BLaER1 treated with 17β-estradiol and CSF1 and Interleukin-3, amounts not matched to agents 10 nM and 100 nM (cell line): Measurements from ENCODE around the gene CHCHD6.

ENCODE experiments used
- H3K27ac ChIP-seq, 11 experiments: shearing (Covaris generic); formaldehyde crosslinking; 2 replicates each; pipeline ENCODE4 v1.8.1; 2022
- H3K27me3 ChIP-seq, 11 experiments: shearing (Covaris generic); formaldehyde crosslinking; 2 replicates each; pipeline ENCODE4 v1.8.1; 2022
- H3K36me3 ChIP-seq, 11 experiments: shearing (Covaris generic); formaldehyde crosslinking; 2 replicates each; pipeline ENCODE4 v1.8.1; 2022
- H3K4me1 ChIP-seq, 10 experiments: shearing (Covaris generic); formaldehyde crosslinking; 2 replicates each; pipeline ENCODE4 v1.8.1; 2022
- H3K4me2 ChIP-seq, 11 experiments: shearing (Covaris generic); formaldehyde crosslinking; 2 replicates each; pipeline ENCODE4 v1.8.1; 2022
- H3K4me3 ChIP-seq, 10 experiments: shearing (Covaris generic); formaldehyde crosslinking; 2 replicates each; pipeline ENCODE4 v1.8.1; 2022
- H3K9ac ChIP-seq, 11 experiments: shearing (Covaris generic); formaldehyde crosslinking; 2 replicates each; pipeline ENCODE4 v1.8.1; 2022
- H3K9me3 ChIP-seq, 11 experiments: shearing (Covaris generic); formaldehyde crosslinking; replicated peaks in 1 of 11; 2 replicates each; pipeline ENCODE4 v1.8.1; 2022
- H4K20me1 ChIP-seq, 11 experiments: shearing (Covaris generic); formaldehyde crosslinking; 2 replicates each; pipeline ENCODE4 v1.8.1; 2022
- Cebpa-rat ChIP-seq, 11 experiments: shearing (Covaris generic); IDR thresholded peaks; 2 replicates each; pipeline ENCODE4 v1.8.1; 2022

CHCHD6 gene

GRCh38 chr3:126946405-126946804 lies 242.4 kb downstream of the CHCHD6 start:
- Histone ChIP-seq H3K27me3 (peaks cover 0 to 20% (median 0%) of the 10 kb centered on the region in 11 experiments; a peak in 2 of 22 replicates), H3K4me1 (peaks cover 28 to 64% (median 43%) of the 10 kb centered on the region in 10 experiments)

DNA sequence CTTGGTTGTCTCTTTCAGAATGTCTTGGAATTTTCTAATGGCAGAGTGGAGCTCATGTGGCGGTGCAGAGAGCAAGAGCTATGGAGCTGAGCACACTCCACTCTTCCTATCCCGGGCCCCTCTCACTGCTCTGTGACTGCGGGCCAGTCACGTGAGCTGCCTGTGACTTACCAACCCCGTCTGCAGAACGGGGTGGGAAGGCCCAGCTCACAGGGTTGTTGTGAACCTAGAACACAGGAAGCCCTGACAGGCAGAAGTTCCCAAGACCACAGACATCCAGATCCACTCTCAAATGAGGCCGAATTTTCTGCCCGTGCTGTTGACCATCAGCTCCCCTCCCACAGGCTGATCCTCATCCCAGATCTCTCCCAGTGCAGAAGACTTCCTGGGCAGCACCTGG lies 243.4 kb downstream of the CHCHD6 start:
- no peak overlapping the region for H3K27ac ChIP-seq
- peaks cover 0 to 12% (median 0%) of the 10 kb centered on the region in 11 experiments; a peak in 2 of 22 replicates for H3K27me3 ChIP-seq
- no peak for TF ChIP-seq Cebpa-rat (IDR thresholded peaks at IDR 0.05)
- H3K4me1 ChIP-seq: peaks cover 21 to 53% (median 36%) of the 10 kb centered on the region in 10 experiments
- peaks cover 0 to 5% (median 0%) of the 10 kb centered on the region in 11 experiments; a peak in 3 of 22 replicates for H3K36me3 ChIP-seq
- H3K9ac ChIP-seq: no peak overlapping the region
- peaks cover 0 to 79% (median 11%) of the 10 kb centered on the region in 11 experiments; a peak in 9 of 22 replicates for H4K20me1 ChIP-seq
- no peak overlapping the region for H3K4me3 ChIP-seq
- peak overlapping the region in 10 of 11 experiments; percentile 65 to 82 (median 78); a peak in 13 of 22 replicates for H3K4me2 ChIP-seq
- H3K9me3 ChIP-seq: no peaks in the 10 kb centered on the region

More at GRCh38 chr3:126946405-126946804, 242.4 kb downstream of the CHCHD6 start:
- Histone ChIP-seq H3K4me2 (no peak overlapping the region), H3K27ac (no peak overlapping the region), H3K9ac (no peak overlapping the region), H3K4me3 (no peak overlapping the region), H3K36me3 (peaks cover 0 to 5% (median 0%) of the 10 kb centered on the region in 11 experiments; a peak in 3 of 22 replicates), H3K9me3 (no peaks in the 10 kb centered on the region), H4K20me1 (peaks cover 0 to 77% (median 13%) of the 10 kb centered on the region in 11 experiments; a peak in 9 of 22 replicates)
- no peak for TF ChIP-seq Cebpa-rat (IDR thresholded peaks at IDR 0.05)

DNA sequence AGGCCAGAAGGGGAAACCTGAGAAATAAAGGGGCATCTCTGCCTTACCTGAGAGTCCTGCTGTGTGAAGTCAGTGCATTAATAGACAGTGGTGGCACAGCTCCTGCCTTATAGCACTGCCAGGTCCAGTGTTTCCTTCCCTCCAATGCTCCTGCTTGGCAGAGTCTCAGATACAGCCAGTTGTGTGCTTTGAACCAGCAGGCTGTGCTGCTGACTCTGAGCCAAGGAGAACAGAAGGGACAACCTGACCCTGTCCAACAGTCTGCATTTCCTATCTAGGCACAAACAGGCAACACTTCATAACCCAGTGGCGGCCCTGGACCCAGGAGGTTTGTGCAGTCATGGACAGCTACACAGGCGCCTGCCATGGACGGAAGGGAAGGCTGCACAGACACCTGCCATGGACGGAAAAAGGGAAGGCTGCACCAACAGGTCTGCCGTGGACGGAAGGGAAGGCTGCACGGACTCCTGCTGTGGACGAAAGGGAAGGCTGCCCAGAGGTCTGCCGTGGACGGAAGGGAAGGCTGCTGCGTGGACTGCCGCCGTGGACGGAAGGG lies 245.0 kb downstream of the CHCHD6 start:
- peaks cover 25 to 59% (median 44%) of the 10 kb centered on the region in 10 experiments for H3K4me1 ChIP-seq
- no peak for TF ChIP-seq Cebpa-rat (IDR thresholded peaks at IDR 0.05)
- no peak overlapping the region for H3K4me3 ChIP-seq
- H3K27ac ChIP-seq: no peak overlapping the region
- peaks cover 0 to 22% (median 0%) of the 10 kb centered on the region in 11 experiments; a peak in 2 of 22 replicates for H3K27me3 ChIP-seq
- no peaks in the 10 kb centered on the region for H3K9me3 ChIP-seq
- H3K9ac ChIP-seq: no peak overlapping the region
- H3K36me3 ChIP-seq: peaks cover 0 to 5% (median 0%) of the 10 kb centered on the region in 11 experiments; a peak in 3 of 22 replicates
- H4K20me1 ChIP-seq: peaks cover 0 to 93% (median 21%) of the 10 kb centered on the region in 11 experiments; a peak in 15 of 22 replicates
- H3K4me2 ChIP-seq: peak overlapping the region; percentile 65 to 82 (median 78)

DNA sequence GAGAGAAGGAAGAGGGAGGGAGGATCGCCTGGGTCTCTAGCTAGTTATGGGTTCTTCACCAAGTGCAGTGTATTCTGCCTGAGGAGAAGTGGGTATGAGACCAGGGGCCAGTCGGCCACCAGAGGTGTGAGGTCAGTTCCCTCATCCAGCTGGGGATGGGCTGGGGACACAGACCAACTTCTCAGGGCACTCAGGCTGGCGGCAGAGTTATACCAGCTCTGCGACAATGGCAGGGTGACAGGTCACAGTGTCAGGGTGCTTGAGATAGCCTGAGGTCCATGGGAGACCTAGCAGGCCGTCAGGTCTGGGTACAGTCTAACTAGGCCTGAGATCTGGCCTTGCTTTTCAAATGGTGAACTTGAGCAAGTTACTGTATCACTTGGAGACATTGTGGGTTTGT lies 247.5 kb downstream of the CHCHD6 start:
- H3K4me2 ChIP-seq: no peak overlapping the region
- no peak overlapping the region for H3K27ac ChIP-seq
- H3K4me3 ChIP-seq: no peak overlapping the region
- H3K36me3 ChIP-seq: peaks cover 0 to 5% (median 0%) of the 10 kb centered on the region in 11 experiments; a peak in 3 of 22 replicates
- no peak overlapping the region for H3K9ac ChIP-seq
- H3K4me1 ChIP-seq: peaks cover 50 to 77% (median 67%) of the 10 kb centered on the region in 10 experiments
- H4K20me1 ChIP-seq: peaks cover 0 to 93% (median 41%) of the 10 kb centered on the region in 11 experiments; a peak in 19 of 22 replicates
- TF ChIP-seq Cebpa-rat (IDR thresholded peaks at IDR 0.05): no peak
- no peaks in the 10 kb centered on the region for H3K9me3 ChIP-seq
- peaks cover 0 to 43% (median 0%) of the 10 kb centered on the region in 11 experiments; a peak in 7 of 22 replicates for H3K27me3 ChIP-seq

GRCh38 chr3:126952261-126952982 lies 248.4 kb downstream of the CHCHD6 start:
- H3K9ac ChIP-seq: no peak overlapping the region
- peaks cover 0 to 5% (median 0%) of the 10 kb centered on the region in 11 experiments; a peak in 3 of 22 replicates for H3K36me3 ChIP-seq
- H3K9me3 ChIP-seq: no peaks in the 10 kb centered on the region
- no peak overlapping the region for H3K4me3 ChIP-seq
- H3K27me3 ChIP-seq: peaks cover 0 to 50% (median 0%) of the 10 kb centered on the region in 11 experiments; a peak in 7 of 22 replicates
- no peak for TF ChIP-seq Cebpa-rat (IDR thresholded peaks at IDR 0.05)
- peak overlapping the region in 2 of 11 experiments; percentile 8 to 24; a peak in 2 of 22 replicates for H3K4me2 ChIP-seq
- peaks cover 0 to 93% (median 43%) of the 10 kb centered on the region in 11 experiments; a peak in 19 of 22 replicates for H4K20me1 ChIP-seq
- H3K27ac ChIP-seq: no peak overlapping the region
- peaks cover 57 to 79% (median 72%) of the 10 kb centered on the region in 10 experiments for H3K4me1 ChIP-seq

GRCh38 chr3:126952983-126953660 lies 249.1 kb downstream of the CHCHD6 start:
- Histone ChIP-seq H3K4me3 (no peak overlapping the region), H3K27me3 (peaks cover 0 to 56% (median 0%) of the 10 kb centered on the region in 11 experiments; a peak in 7 of 22 replicates), H4K20me1 (peaks cover 0 to 93% (median 43%) of the 10 kb centered on the region in 11 experiments; a peak in 19 of 22 replicates), H3K4me2 (peak overlapping the region in 8 of 11 experiments; percentile 2 to 96 (median 82); a peak in 11 of 22 replicates), H3K27ac (no peak overlapping the region), H3K9me3 (no peaks in the 10 kb centered on the region), H3K9ac (no peak overlapping the region), H3K4me1 (peaks cover 56 to 79% (median 72%) of the 10 kb centered on the region in 10 experiments), H3K36me3 (no peaks in the 10 kb centered on the region; a peak in 1 of 22 replicates)
- no peak for TF ChIP-seq Cebpa-rat (IDR thresholded peaks at IDR 0.05)

GRCh38 chr3:126954141-126954842 lies 250.3 kb downstream of the CHCHD6 start:
- H3K4me2 ChIP-seq: peak overlapping the region; percentile 60 to 96 (median 76)
- peaks cover 0 to 93% (median 43%) of the 10 kb centered on the region in 11 experiments; a peak in 19 of 22 replicates for H4K20me1 ChIP-seq
- H3K9ac ChIP-seq: peak overlapping the region in 1 of 11 experiments; percentile 14; a peak in 1 of 22 replicates
- no peaks in the 10 kb centered on the region for H3K36me3 ChIP-seq
- H3K27ac ChIP-seq: peak overlapping the region in 1 of 11 experiments; percentile 4; a peak in 2 of 22 replicates
- TF ChIP-seq Cebpa-rat (IDR thresholded peaks at IDR 0.05): no peak
- H3K27me3 ChIP-seq: peaks cover 0 to 66% (median 0%) of the 10 kb centered on the region in 11 experiments; a peak in 7 of 22 replicates
- H3K4me1 ChIP-seq: peaks cover 44 to 79% (median 72%) of the 10 kb centered on the region in 10 experiments
- no peak overlapping the region for H3K4me3 ChIP-seq
- no peaks in the 10 kb centered on the region for H3K9me3 ChIP-seq
